ENCODE measurements around the gene TTC13.
A peak's percentile ranks its signal among the peaks of the same experiment; 100 is the strongest.

GRCh38 chr1:230867903-230868735 is 110.5 kb downstream of the TTC13 start, which contains the start of gene C1orf198:
- no peak for TF ChIP-seq CTCF (IDR thresholded peaks at IDR 0.05)
- peak; percentile 59 for TF ChIP-seq POLR2A (IDR thresholded peaks at IDR 0.05; ENCODE audit: low read depth)
